ENCODE results near the gene NTM.
A peak's percentile ranks its signal among the peaks of the same experiment; 100 is the strongest.

NTM gene

GRCh38 chr11:131764126-131764525, 393.7 kb downstream of the NTM start:
- Histone ChIP-seq H3K4me1 (peaks cover 19% of the 10 kb centered on the region), H3K36me3 (ENCODE audit: control insufficient read depth, insufficient read depth, low read length) (no peaks in the 10 kb centered on the region), H3K4me2 (ENCODE audit: low read length) (no peak overlapping the region), H3K79me2 (no peaks in the 10 kb centered on the region), H3K27ac (no peak overlapping the region), H3K27me3 (ENCODE audit: control insufficient read depth, insufficient read depth, low read length) (no peaks in the 10 kb centered on the region), H2AFZ (no peak overlapping the region), H3K9ac (no peak overlapping the region), H3K4me3 (ENCODE audit: low read depth, low read length) (no peak overlapping the region), H3K9me3 (ENCODE audit: control insufficient read depth, low read length) (no peaks in the 10 kb centered on the region)
- no peak for TF ChIP-seq CTCF (IDR thresholded peaks at IDR 0.05)

GRCh38 chr11:131764649-131765048, 394.2 kb downstream of the NTM start:
- Histone ChIP-seq H3K27ac (no peak overlapping the region), H3K4me1 (peaks cover 15% of the 10 kb centered on the region), H3K79me2 (no peaks in the 10 kb centered on the region), H3K4me3 (ENCODE audit: low read depth, low read length) (no peak overlapping the region), H3K9me3 (ENCODE audit: control insufficient read depth, low read length) (no peaks in the 10 kb centered on the region), H3K4me2 (ENCODE audit: low read length) (no peak overlapping the region), H3K27me3 (ENCODE audit: control insufficient read depth, insufficient read depth, low read length) (no peaks in the 10 kb centered on the region), H3K36me3 (ENCODE audit: control insufficient read depth, insufficient read depth, low read length) (no peaks in the 10 kb centered on the region), H3K9ac (no peak overlapping the region), H2AFZ (peak overlapping the region; percentile 42)
- TF ChIP-seq CTCF (IDR thresholded peaks at IDR 0.05) = no peak

GRCh38 chr11:131766637-131767036, 396.2 kb downstream of the NTM start:
- H3K4me1 ChIP-seq = peaks cover 11% of the 10 kb centered on the region
- H3K9me3 ChIP-seq (ENCODE audit: control insufficient read depth, low read length) = no peaks in the 10 kb centered on the region
- no peak for TF ChIP-seq CTCF (IDR thresholded peaks at IDR 0.05)

GRCh38 chr11:131767421-131767820, 397.0 kb downstream of the NTM start:
- Histone ChIP-seq H2AFZ (no peak overlapping the region), H3K27ac (no peak overlapping the region), H3K9ac (no peak overlapping the region), H3K27me3 (ENCODE audit: control insufficient read depth, insufficient read depth, low read length) (no peaks in the 10 kb centered on the region), H3K4me3 (ENCODE audit: low read depth, low read length) (no peak overlapping the region), H3K36me3 (ENCODE audit: control insufficient read depth, insufficient read depth, low read length) (no peaks in the 10 kb centered on the region), H3K79me2 (no peaks in the 10 kb centered on the region), H3K4me2 (ENCODE audit: low read length) (no peak overlapping the region), H3K4me1 (peaks cover 11% of the 10 kb centered on the region), H3K9me3 (ENCODE audit: control insufficient read depth, low read length) (no peaks in the 10 kb centered on the region)
- TF ChIP-seq CTCF (IDR thresholded peaks at IDR 0.05) = no peak

More at GRCh38 chr11:131766637-131767036, 396.2 kb downstream of the NTM start:
- Histone ChIP-seq H3K36me3 (ENCODE audit: control insufficient read depth, insufficient read depth, low read length) (no peaks in the 10 kb centered on the region), H3K27me3 (ENCODE audit: control insufficient read depth, insufficient read depth, low read length) (no peaks in the 10 kb centered on the region), H3K79me2 (no peaks in the 10 kb centered on the region), H2AFZ (no peak overlapping the region), H3K4me2 (ENCODE audit: low read length) (no peak overlapping the region), H3K27ac (no peak overlapping the region), H3K9ac (no peak overlapping the region), H3K4me3 (ENCODE audit: low read depth, low read length) (no peak overlapping the region)

GRCh38 chr11:131770801-131771200, 400.4 kb downstream of the NTM start:
- peaks cover 6% of the 10 kb centered on the region for H3K4me1 ChIP-seq
- H2AFZ ChIP-seq = peak overlapping the region; percentile 19
- no peaks in the 10 kb centered on the region for H3K9me3 ChIP-seq (ENCODE audit: control insufficient read depth, low read length)
- no peak overlapping the region for H3K9ac ChIP-seq
- TF ChIP-seq CTCF (IDR thresholded peaks at IDR 0.05) = no peak
- H3K36me3 ChIP-seq (ENCODE audit: control insufficient read depth, insufficient read depth, low read length) = no peaks in the 10 kb centered on the region
- H3K27ac ChIP-seq = no peak overlapping the region
- H3K27me3 ChIP-seq (ENCODE audit: control insufficient read depth, insufficient read depth, low read length) = no peaks in the 10 kb centered on the region
- H3K4me2 ChIP-seq (ENCODE audit: low read length) = no peak overlapping the region
- no peaks in the 10 kb centered on the region for H3K79me2 ChIP-seq
- no peak overlapping the region for H3K4me3 ChIP-seq (ENCODE audit: low read depth, low read length)

Measured in parathyroid adenoma (tissue), 2 donors.